Loucy (cell line): ENCODE results near the gene LAMC1.
"Not testable (repeated sequence)": the region's sequence is repeated elsewhere in the genome, so short reads cannot be mapped to it uniquely, and the experiment has no call there.

ENCODE experiments used
- H2AFZ ChIP-seq: fragments of 200-600 bp; sonication (generic); 2 replicates; pipeline ENCODE4 v1.6.0; 2016; ENCODE audit warnings: antibody characterized with exemption, mild to moderate bottlenecking, low read length, moderate library complexity
- H3F3A ChIP-seq: fragments of 200-600 bp; 2 replicates; pipeline ENCODE4 v1.6.0; 2016; ENCODE audit warnings: antibody characterized with exemption, low read depth, mild to moderate bottlenecking
- H3K27me3 ChIP-seq: fragments of 200-600 bp; sonication (generic); 2 replicates; pipeline ENCODE4 v1.6.1; 2014; ENCODE audit warnings: low read length, mild to moderate bottlenecking; ENCODE audit not compliant: insufficient read depth, poor library complexity, severe bottlenecking
- H3K36me3 ChIP-seq: fragments of 200-600 bp; sonication (generic); 2 replicates; pipeline ENCODE4 v1.6.1; 2016; ENCODE audit warnings: low read length; ENCODE audit not compliant: insufficient read depth
- H3K4me1 ChIP-seq: fragments of 200-600 bp; sonication (generic); 2 replicates; pipeline ENCODE4 v1.5.1; 2014; ENCODE audit warnings: low read length, mild to moderate bottlenecking; ENCODE audit not compliant: insufficient read depth, poor library complexity, severe bottlenecking
- H3K4me2 ChIP-seq: fragments of 200-600 bp; sonication (generic); 2 replicates; pipeline ENCODE4 v1.6.0; 2014; ENCODE audit warnings: antibody characterized with exemption, low read length, low read depth, mild to moderate bottlenecking; ENCODE audit not compliant: poor library complexity, severe bottlenecking
- H3K4me3 ChIP-seq: fragments of 200-600 bp; sonication (generic); 2 replicates; pipeline ENCODE4 v1.5.1; 2014; ENCODE audit warnings: low read length, mild to moderate bottlenecking, mixed read lengths; ENCODE audit not compliant: poor library complexity, severe bottlenecking
- H3K79me2 ChIP-seq: fragments of 200-600 bp; sonication (generic); 2 replicates; pipeline ENCODE4 v1.6.1; 2014; ENCODE audit warnings: low read length; ENCODE audit not compliant: insufficient read depth
- H3K9ac ChIP-seq: fragments of 200-600 bp; sonication (generic); 2 replicates; pipeline ENCODE4 v1.6.0; 2014; ENCODE audit warnings: mild to moderate bottlenecking, low read depth, low read length, moderate library complexity; ENCODE audit not compliant: poor library complexity, severe bottlenecking
- H3K9me2 ChIP-seq: fragments of 200-600 bp; sonication (generic); replicated peaks from 2 replicates; pipeline ENCODE4 v1.6.1; 2016; ENCODE audit warnings: low read depth, low read length, mixed read lengths
- H3K9me3 ChIP-seq: fragments of 200-600 bp; sonication (generic); 2 replicates; pipeline ENCODE4 v1.6.1; 2014; ENCODE audit warnings: mild to moderate bottlenecking, antibody characterized with exemption, low read length, low read depth; ENCODE audit not compliant: insufficient read depth
- H4K20me1 ChIP-seq: fragments of 200-600 bp; sonication (generic); 2 replicates; pipeline ENCODE4 v1.6.0; 2014; ENCODE audit warnings: antibody characterized with exemption, low read length, mild to moderate bottlenecking; ENCODE audit not compliant: insufficient read depth, poor library complexity, severe bottlenecking
- CTCF ChIP-seq: fragments of 200-600 bp; sonication (generic); conservative IDR thresholded peaks from 2 replicates; pipeline ENCODE4 v1.5.1; 2014; ENCODE audit warnings: mild to moderate bottlenecking, antibody characterized with exemption, low read length
- EZH2phosphoT487 ChIP-seq: fragments of 200-600 bp; IDR thresholded peaks from 2 replicates; pipeline ENCODE4 v1.6.1; 2018; ENCODE audit warnings: antibody characterized with exemption, mild to moderate bottlenecking, moderate library complexity, borderline replicate concordance

LAMC1 gene

GRCh38 chr1:183149273-183149672 is 126.1 kb downstream of the LAMC1 start:
- no peak overlapping the region for H3K4me3 ChIP-seq
- no peak overlapping the region for H3K4me2 ChIP-seq
- no peaks in the 10 kb centered on the region for H4K20me1 ChIP-seq
- TF ChIP-seq CTCF (no peak), EZH2phosphoT487 (no peak)
- no peaks in the 10 kb centered on the region for H3K79me2 ChIP-seq
- H3K9me2 ChIP-seq, result no peaks in the 10 kb centered on the region
- no peaks in the 10 kb centered on the region for H3K27me3 ChIP-seq
- no peaks in the 10 kb centered on the region for H3K36me3 ChIP-seq
- no peak overlapping the region for H3K9ac ChIP-seq
- no peak overlapping the region for H2AFZ ChIP-seq
- no peaks in the 10 kb centered on the region for H3K9me3 ChIP-seq
- H3F3A ChIP-seq, result no peaks in the 10 kb centered on the region
- peaks cover 13% of the 10 kb centered on the region for H3K4me1 ChIP-seq

- not testable (repeated sequence) for H3F3A ChIP-seq, H3K9ac ChIP-seq
Measured at GRCh38 chr1:183150032-183150431, 126.8 kb downstream of the LAMC1 start.

GRCh38 chr1:183150445-183150844 is 127.2 kb downstream of the LAMC1 start:
- Histone ChIP-seq H3K79me2 (no peaks in the 10 kb centered on the region), H3K4me2 (no peak overlapping the region), H3K27me3 (no peaks in the 10 kb centered on the region), H3K4me1 (peaks cover 6% of the 10 kb centered on the region), H3K4me3 (no peak overlapping the region), H3K36me3 (no peaks in the 10 kb centered on the region), H3K9me2 (no peaks in the 10 kb centered on the region), H2AFZ (no peak overlapping the region), H4K20me1 (no peaks in the 10 kb centered on the region), H3K9me3 (no peaks in the 10 kb centered on the region), H3F3A (no peaks in the 10 kb centered on the region), H3K9ac (no peak overlapping the region)
- TF ChIP-seq EZH2phosphoT487 (no peak), CTCF (no peak)

More at GRCh38 chr1:183150032-183150431, 126.8 kb downstream of the LAMC1 start:
- H3K9me3 ChIP-seq, H3K79me2 ChIP-seq, H3K27me3 ChIP-seq, H3K4me1 ChIP-seq, H3K4me3 ChIP-seq, H3K4me2 ChIP-seq, H2AFZ ChIP-seq, H3K36me3 ChIP-seq, H4K20me1 ChIP-seq, H3K9me2 ChIP-seq: not testable (repeated sequence)

- Histone ChIP-seq H3K4me1 (peaks cover 6% of the 10 kb centered on the region), H3K36me3 (no peaks in the 10 kb centered on the region), H3K27me3 (no peaks in the 10 kb centered on the region), H2AFZ (no peak overlapping the region), H3K79me2 (no peaks in the 10 kb centered on the region), H3K9me3 (no peaks in the 10 kb centered on the region), H3K4me3 (no peak overlapping the region), H3F3A (no peaks in the 10 kb centered on the region), H4K20me1 (no peaks in the 10 kb centered on the region), H3K9ac (no peak overlapping the region), H3K9me2 (no peaks in the 10 kb centered on the region), H3K4me2 (no peak overlapping the region)
- TF ChIP-seq CTCF (no peak), EZH2phosphoT487 (no peak)
Measured at GRCh38 chr1:183152180-183152579, 129.0 kb downstream of the LAMC1 start.
